Thyroid gland (tissue), 4 donors: ENCODE data around the gene MCM5.

ENCODE experiments used
- CTCF ChIP-seq, 6 experiments: fragments of 200-600 bp in 3 of 6; fragments of 450-650 bp in 3 of 6; sonication (generic) in 3 of 6; IDR thresholded peaks; one replicate each; pipeline ENCODE4 v1.5.1; 2016 to 2019; ENCODE audit warnings: antibody characterized with exemption in 6 of 6, mild to moderate bottlenecking in 2 of 6, inconsistent platforms in 1 of 6, moderate library complexity in 1 of 6
- POLR2A ChIP-seq, 2 donors: fragments of 450-650 bp; IDR thresholded peaks; one replicate each; pipeline ENCODE4 v1.6.1; 2017; ENCODE audit warnings: antibody characterized with exemption in 2 of 2, mild to moderate bottlenecking in 2 of 2, moderate library complexity in 1 of 2

DNA sequence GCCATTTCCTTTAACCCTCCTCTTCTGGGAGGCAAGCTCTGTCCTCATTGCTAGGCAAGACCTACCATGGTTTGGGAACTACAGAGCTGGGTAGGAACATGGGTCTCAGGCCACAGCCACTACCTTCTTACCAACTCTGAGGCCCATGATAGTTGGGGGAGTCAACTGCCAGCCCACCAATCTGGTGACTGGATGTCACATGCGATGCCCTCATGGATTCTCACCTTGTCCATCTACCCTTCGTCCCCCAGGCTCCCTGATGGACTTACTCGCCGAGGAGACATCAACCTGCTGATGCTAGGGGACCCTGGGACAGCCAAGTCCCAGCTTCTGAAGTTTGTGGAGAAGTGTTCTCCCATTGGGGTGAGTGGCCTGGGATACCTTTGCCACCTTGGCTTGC lies 13.7 kb downstream of the MCM5 start:
- TF ChIP-seq POLR2A (IDR thresholded peaks at IDR 0.05) (no peak), CTCF (IDR thresholded peaks at IDR 0.05) (no peak)
